ENCODE measurements around the gene PLAAT2.
"Not testable (repeated sequence)": the region's sequence is repeated elsewhere in the genome, so short reads cannot be mapped to it uniquely, and the experiment has no call there.

PLAAT2 gene

DNA sequence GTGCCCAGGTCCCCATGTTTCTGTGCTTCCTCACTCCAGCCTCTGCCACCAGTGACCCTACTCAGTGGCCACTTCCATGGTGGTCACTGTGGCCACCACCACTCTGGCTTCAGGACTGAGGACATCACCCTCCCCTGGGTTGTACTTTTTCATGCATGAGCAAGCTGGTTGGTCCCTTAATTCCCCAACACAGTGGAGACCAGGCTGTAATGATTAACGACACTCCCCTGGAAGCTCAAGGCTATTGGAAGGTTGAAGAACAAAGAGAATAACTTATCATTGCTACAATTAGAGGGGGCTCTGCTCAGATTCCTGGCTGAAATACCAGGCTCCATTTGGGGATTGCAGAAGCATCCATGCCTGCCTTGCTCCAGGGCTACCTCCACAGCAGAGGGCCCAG, 16.1 kb downstream of the PLAAT2 start:
- no peak for DNase-seq

DNA sequence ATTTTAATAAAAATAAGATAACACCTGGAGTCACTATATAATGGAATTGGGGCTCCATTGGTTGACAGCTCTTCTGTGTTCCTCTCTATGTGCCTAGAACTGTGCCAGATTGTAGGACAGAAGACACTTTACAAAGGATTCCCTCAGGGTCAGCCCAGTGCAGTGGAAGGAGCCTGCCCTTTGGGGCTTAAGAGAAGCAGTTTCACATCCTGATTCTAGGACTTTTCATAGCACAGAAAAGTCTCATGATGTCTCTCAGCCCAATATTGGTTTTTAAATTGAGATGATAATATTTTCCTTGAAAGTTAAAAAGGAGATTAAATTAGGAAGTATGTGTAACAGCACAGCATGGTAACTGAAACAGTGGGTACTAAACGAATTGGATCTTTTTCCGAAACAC, 19.5 kb downstream of the PLAAT2 start:
- DNase-seq: no peak

DNA sequence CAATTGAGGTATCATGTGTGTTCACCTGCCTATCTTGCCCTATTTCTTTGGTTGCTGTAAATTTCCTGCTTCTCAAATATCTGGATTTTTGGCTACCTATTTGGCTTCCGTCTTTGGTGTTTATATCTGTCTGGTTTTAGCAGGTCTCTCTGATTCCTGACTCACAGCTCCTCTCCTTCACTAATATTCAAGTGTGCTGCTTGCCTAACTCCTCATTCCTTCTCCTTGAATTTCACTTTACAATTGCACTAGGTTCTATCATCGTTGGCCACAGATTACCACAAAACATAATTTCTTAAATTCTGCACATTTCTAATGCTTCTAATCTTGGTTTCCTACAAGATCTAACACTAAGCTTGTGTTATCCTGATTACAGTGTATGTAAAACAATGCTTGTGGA, 20.7 kb downstream of the PLAAT2 start:
- not testable (repeated sequence) for DNase-seq

DNA sequence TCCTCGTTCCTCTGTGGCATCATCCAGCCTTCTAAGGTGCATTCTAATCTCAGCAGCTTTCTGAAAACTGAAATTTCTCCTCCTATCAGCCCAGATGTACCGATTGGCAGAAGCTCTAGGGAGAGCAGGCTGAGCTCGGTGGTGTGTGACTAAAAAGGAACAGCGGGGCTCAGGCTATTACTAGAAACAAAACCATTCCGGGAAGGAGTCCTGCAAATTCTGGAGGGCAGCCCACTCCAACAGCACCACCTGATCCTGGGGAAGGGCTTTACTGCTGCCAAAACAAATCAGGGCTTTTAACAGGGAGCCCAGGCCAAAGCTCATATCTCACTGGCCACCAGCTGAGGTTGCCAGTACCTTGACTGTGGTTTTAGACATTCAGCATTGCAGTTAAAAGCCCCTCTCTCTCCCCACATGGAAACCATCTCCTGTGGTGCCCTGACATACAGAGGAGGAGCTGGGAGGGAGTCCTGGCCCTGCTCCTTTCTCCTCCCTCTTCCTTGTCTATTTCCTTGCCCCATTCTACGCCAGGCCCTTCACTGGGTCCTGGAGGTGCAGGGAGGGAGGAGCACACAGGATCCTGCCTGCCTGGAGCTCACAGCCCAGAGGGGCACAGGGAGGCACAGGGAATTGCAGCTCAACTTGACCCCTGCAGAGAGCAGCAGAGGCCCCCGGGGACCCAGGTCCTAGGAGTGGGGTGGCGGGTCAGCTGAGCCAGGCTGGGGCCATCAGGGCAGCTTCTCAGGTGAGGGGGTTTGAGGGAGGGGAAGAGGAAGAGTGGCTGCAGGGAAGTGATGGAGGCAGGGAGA, 25.7 kb downstream of the PLAAT2 start:
- DNase-seq: no peak

DNA sequence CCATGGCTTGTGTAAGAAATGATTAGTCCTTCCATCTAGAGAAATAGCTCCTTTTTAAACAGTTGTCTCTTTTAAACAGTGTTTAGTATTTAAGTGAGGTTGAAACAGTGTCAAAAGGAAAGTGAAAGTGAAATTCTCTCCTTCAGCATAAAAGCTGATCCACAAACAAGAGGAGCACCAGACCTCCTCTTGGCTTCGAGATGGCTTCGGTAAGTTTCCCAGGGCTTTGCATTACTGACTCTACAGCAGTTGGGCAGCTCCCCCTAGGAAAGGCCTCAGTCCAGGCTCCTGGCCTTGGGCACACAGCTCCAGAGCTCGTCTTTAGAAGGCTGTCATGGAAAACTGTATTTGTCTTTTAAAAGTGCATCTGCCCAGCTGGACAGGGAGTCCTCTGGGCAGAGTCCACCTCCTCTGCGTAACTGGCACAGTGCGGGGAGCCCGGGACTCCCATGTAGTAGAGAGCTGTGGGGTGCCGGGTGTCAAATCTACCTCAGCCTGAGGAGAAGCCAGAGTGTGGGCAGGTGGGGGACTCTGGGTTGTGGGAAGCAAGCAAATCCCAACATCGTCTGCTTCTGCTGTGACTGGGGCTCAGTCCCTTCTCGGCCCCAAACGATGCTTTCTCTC, 26.4 kb downstream of the PLAAT2 start, which contains the start of gene PLAAT4:
PLAAT4 (plus strand) TSS at position 140 of the 624 bp plus-strand sequence; CDS start at position 201, 61 bp downstream.
- DNase-seq: no peak

DNA sequence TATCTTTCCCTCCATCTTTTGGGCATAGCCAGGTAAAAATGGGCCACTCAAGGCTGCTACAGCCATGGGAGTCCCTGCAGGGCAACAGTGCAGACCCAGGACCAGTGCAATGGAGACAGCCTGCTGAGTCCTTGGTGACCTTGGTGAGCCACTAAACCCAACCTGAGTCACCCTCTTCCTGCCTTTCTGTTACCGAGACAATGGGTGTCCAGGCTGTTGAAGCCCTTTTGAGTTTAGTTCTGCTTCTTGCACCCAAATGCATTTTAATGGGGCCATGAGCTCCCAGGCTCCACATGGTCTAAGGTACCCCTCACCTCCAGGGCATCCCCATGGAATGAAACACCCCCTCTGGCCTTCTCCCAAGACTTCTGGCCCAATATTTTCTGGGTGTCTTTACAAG, 27.4 kb downstream of the PLAAT2 start:
- DNase-seq: no peak

DNA sequence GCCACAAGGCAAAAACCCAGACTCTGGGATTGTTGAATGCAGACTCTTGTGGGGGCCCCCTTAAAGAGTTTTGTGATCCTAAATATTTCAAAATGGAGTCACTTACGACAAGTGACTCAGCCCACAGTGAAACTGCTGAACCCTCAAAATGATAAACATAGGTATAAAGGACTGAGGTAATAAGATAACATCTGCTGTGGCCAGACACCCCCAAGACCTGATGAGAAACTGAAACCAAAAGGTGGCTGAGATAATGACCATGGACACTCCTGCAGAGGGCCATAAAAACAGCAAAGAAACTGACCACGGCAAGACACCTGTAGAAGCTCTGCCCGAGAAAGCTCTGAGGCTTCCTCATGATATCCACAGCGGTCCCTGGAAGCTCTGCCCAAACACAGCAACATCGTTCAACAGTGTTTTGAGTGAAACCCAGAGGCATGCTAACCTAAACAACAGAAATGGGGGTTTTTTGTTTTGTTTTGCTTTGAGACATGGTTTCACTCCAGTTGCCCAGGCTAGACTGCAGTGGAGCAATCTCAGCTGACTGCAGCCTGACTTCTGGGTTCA, 28.2 kb downstream of the PLAAT2 start:
- no peak for DNase-seq

DNA sequence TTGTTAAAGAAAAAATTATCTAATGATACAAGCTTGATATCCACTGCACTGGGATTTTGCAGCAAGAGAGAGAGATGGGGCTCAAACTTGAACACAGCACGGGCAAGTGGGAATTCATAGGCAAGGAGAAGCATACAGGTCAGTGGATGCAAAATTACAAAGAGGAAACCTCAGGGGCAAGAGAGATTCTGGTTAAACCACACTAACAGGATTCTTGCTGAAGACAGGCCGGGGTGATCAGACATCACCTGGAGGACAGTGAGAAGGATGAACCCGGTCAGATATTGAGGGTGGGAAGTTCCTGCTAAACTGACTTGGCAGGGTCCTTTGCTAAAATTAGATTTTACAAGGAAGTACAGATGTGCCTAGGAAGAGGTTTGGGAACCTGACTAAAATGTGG, 29.1 kb downstream of the PLAAT2 start:
- no peak for DNase-seq

DNA sequence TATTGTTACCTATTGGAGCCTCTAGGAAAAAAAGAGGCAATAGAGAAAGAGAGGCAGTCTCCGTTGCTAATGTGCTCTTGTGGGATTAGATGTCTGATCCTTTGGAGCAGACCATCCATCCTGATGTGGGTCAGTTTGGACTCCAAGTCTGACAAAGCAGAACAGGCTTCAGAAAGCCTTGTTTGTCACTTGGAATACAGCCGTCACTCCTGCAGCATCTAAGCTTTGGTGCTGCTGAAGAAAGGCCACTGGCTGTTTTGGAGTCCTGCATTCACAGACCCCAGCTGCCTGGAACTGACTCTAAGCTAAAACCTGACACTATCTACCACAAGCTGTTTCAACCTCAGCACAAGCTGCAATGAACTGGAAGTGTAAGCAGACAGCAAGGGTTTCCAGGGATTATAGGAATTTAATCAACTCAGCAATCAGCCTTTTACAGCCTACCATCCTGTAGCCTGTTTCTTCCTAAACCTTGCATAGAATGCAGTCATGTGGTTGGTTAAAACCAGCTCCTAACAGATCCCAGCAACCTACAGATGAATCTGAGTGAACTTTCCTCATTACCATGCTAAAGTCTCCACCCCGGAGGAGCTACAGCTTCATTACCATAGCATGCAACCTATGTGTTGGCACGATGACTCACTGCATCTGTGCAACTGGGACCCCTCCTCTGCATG, 30.2 kb downstream of the PLAAT2 start:
- no peak for DNase-seq

DNA sequence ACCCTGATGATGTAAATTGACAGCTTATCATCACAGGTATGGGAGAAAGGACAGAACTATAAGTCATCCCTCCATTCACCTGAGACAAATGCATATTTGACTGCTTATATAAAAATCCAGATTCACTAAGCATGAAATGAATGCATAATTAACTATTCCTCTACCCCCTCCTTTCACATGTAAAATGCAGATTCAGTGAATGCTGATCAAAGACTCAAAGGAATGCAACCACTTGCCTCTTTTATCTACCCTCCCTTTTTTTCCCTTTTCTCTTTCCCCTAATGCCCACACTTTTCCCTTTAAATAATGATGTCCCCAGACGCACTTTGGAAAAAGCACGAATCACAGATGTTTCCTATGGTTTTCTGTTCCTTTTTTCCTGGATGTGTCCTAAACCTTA, 31.1 kb downstream of the PLAAT2 start:
- no peak for DNase-seq

DNA sequence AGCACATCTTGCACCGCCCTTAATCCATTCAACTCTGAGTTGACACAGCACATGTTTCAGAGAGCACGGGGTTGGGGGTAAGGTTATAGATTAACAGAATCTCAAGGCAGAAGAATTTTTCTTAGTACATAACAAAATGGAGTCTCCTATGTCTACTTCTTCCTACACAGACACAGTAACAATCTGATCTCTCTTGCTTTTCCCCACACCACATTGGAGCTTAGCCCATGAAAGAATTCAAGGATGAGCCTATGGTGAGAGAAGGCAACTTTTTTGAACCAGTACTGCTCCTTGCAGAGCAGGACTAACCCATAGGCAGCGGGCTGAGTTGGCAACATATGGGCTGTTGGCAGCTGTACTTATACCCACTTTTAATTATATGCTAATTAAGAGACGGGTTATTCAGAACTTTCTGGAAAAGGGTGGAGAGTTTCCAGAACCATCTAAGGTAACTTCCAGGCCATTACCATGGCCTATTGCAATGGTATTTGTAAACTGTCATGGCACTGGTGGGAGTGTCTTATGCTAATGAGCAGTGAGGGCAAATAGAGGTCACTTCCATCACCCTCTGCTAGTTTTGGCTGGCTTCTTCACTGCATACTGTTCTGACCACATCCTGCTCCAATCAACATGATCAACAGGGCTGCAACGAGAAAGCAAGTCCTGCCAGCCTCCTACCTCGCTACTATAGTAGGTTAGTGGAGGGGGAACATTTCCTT, 31.9 kb downstream of the PLAAT2 start:
- peak; percentile 33 for DNase-seq

DNA sequence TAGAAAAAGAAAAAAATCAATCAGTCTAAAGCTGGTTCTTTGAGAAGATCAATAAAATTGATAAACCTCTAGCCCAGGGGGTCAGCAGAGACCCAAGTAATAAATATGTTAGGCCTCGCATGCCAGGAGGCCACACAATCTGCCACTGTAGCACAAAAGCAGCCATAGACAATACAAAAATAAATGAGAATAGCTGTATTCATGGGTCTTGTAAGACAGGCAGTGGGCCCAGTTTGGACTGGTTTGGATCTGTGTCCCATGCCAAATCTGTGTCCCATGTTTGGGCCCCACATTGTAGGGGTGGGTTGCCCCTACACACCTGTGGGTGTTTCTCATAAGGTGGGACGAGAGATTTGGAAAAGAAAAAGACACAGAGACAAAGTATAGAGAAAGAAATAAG, 33.2 kb downstream of the PLAAT2 start:
- no peak for DNase-seq

DNA sequence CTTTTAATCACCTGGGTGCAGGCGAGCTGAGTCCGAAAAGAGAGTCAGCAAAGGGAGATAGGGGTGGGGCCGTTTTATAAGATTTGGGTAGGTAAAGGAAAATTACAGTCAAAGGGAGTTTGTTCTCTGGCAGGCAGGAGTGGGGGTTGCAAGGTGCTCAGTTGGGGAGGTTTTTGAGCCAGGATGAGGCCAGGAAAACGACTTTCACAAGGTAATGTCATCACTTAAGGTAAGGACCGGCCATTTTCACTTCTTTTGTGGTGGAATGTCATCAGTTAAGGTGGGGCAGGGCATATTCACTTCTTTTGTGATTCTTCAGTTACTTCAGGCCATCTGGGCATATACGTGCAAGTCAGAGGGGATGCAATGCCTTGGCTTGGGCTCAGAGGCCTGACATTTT, 33.8 kb downstream of the PLAAT2 start:
- not testable (repeated sequence) for DNase-seq

DNA sequence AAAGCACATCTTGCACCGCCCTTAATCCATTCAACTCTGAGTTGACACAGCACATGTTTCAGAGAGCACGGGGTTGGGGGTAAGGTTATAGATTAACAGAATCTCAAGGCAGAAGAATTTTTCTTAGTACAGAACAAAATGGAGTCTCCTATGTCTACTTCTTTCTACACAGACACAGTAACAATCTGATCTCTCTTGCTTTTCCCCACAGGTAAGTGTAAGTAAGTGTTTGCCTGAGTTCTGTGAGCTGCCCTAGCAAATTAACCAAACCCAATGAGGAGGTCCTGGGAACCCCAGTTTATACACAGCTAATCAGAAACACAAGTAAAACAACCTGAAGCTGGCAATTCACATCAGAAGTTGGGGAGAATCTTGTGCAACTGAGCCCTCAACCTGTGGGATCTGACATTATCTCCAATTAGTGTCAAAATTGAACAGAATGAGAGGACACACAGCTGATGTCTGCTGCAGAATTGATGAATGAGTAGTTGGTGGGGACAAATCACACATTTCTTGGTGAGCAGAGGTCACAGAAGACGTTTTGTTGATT, 34.4 kb downstream of the PLAAT2 start:
- DNase-seq: not testable (repeated sequence)

DNA sequence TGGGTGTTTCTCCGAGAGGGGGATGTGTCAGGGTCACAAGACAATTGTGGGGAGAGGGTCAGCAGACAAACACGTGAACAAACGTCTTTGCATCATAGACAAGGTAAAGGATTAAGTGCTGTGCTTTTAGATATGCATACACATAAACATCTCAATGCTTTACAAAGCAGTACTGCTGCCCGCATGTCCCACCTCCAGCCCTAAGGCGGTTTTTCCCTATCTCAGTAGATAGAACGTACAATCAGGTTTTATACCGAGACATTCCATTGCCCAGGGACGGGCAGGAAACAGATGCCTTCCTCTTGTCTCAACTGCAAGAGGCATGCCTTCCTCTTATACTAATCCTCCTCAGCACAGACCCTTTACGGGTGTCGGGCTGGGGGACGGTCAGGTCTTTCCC, 35.0 kb downstream of the PLAAT2 start:
- DNase-seq: not testable (repeated sequence)

DNA sequence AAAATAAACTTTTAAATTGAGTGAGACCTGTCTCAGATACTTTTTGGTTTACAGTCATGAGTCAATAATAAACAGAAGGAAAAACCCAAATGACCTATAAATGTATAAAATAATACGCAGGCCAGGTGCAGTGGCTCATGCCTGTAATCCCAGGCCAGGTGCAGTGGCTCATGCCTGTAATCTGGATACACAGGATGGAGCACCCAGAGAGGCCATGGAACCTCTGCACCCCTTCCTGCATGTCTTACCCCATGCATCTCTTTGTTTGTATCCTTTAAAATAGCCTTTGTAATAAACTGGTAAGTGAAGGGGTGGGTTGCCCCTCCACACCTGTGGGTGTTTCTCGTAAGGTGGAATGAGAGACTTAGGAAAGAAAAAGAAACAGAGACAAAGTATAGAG, 35.5 kb downstream of the PLAAT2 start:
- no peak for DNase-seq

DNA sequence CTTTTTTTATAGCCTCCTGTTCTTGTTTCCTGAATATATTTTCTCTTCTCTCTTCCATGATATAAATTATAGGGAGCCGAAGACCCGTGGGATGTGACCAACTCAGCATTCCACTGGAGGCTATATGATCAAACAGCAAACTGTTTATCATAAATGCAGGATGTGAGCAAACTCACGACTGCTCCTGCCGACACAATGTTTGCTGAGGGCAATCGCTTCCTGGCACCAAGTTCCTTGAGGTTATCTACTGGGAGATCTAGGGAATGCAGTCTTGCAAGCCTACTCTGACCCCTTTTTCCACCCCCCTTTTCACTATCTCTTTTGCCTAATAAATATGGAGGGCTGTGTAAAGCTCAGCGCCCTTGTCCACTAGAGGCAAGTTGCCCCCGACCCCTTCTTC, 40.0 kb downstream of the PLAAT2 start:
- DNase-seq: no peak

DNA sequence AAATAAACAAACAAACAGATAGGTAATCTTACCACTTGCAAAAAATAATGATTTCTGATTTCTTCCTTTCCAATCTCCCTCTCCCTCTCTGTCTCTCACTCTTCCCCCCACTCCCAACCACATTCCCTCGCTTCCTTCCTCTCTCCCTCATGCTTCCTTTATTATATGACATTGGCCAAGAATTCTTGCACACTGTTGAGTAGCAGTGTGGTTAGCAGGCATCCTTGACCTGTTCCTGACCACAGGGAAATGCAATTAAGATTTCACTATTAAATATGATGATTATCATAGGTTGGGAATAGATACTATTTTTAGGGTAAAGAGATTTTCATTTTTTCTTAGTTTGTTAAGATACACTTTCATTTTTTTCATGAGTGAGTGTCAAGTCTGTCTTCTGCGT, 41.3 kb downstream of the PLAAT2 start:
- no peak for DNase-seq

DNA sequence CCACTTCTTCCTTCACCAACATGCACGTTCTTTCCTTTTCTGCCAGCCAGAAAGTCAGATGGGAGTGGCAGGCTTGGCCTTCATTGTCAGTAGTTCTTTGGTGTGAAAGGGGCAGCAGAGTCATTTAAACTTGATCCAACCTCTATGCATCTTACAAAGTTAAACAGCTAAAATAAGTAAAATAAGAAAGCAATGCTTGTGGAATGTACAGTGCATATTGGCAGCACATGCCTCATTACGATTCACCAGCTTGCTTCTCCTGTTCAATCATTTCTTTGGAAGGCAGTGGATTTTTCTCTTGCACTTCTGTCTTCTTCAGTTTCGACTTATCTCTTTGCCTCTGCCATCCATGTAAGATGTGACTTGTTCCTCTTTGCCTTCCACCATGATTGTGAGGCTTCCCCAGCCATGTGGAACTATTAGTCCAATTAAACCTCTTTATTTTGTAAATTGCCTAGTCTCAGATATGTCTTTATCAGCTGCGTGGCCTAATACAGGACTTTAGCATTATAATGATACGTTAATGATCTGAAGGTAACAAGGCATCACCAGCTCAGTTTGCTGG, 42.5 kb downstream of the PLAAT2 start:
- no peak for DNase-seq

DNA sequence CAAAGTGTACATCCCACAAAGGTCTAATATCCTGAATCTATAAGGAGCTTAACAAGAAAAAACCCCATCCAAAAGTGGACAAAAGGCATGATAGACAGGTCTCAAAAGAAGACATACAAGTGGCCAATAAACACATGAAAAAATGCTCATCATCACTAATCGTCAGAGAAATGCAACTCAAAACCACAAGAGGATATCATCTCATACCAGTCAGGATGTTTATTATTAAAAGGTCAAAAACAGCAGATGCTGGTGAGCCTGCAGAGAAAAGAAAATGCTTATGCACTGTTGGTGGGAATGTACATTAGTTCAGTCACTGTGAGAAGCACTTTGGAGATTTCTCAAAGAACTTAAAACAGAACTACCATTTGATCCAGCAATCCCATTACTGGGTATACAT, 44.6 kb downstream of the PLAAT2 start:
- no peak for DNase-seq

DNA sequence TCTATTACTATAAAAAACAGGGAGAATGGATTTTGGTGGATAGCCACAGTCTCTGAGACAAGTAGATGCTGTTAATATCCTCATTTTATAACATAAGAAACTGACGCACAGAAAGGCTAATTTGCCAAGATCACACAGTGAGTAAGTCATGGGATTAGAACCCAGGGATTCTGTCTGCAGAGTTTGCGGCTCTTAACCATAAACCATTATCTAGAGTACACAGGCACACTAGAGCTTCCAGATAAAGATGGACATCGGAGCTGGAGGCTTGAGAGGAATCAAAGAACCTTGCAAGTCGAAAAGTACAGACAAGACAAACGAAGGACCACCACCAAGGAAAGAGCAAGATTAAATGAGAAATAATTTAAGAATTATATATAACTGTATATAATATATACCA, 46.0 kb downstream of the PLAAT2 start:
- DNase-seq: no peak

DNA sequence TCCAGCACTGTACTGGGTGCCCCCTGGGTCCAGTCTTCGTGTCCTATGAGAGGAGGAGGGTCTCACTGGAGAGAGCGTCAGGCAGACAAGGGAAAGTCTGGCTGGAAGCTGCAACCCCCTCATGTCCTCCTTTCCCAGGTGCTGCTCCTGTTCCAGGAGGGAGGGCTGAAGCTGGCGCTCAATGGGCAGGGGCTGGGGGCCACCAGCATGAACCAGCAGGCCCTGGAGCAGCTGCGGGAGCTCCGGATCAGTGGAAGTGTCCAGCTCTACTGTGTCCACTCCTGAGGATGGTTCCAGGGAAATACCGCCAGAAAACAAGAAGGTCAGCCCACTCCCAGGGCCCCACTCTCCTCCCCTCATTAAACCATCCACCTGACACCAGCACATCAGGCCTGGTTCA, 47.1 kb downstream of the PLAAT2 start:
- DNase-seq: no peak

Data from activated CD4-positive, CD25-positive, alpha-beta regulatory T cell treated with anti-CD3 and anti-CD28 coated beads, Interleukin-2, amount 50 U/mL, for 72 hours (primary cell).